ENCODE data around the gene CNTNAP2. TPM values are rescaled to one million over a fixed set of nuclear protein-coding genes. Genes with fewer than 3 reads are reported as not detected.

CNTNAP2 gene
- total and polyA plus RNA-seq, 9 donors: 0.24 to 7.0 (median 1.5) TPM

DNA sequence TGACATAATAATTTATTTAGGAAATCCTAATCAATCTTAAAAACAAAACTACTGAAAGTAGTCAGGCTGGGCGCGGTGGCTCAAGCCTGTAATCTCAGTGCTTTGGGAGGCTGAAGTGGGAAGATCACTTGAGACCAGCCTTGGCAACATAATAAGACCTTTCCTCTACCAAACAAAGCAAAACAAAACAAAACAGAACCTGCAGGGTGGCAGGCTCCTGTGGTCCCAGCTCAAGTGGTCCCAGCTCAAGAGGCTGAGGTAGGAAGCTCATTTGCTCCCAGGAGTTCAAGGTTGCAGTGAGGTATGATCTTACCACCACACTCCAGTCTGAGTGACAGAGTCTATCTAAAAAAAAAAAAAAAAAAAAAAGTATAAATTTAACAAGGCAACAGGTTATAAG lies 748.0 kb downstream of the CNTNAP2 start:
- Histone ChIP-seq H3K4me1 (ENCODE audit: insufficient read depth) (no peaks in the 10 kb centered on the region), H3K27me3 (no peaks in the 10 kb centered on the region), H3K9me3 (no peaks in the 10 kb centered on the region), H3K27ac (no peak overlapping the region), H3K4me3 (no peak overlapping the region), H3K36me3 (no peaks in the 10 kb centered on the region)
- intact Hi-C loops (cut with DNase I): no loop called here
- TF ChIP-seq, protein P1, sequence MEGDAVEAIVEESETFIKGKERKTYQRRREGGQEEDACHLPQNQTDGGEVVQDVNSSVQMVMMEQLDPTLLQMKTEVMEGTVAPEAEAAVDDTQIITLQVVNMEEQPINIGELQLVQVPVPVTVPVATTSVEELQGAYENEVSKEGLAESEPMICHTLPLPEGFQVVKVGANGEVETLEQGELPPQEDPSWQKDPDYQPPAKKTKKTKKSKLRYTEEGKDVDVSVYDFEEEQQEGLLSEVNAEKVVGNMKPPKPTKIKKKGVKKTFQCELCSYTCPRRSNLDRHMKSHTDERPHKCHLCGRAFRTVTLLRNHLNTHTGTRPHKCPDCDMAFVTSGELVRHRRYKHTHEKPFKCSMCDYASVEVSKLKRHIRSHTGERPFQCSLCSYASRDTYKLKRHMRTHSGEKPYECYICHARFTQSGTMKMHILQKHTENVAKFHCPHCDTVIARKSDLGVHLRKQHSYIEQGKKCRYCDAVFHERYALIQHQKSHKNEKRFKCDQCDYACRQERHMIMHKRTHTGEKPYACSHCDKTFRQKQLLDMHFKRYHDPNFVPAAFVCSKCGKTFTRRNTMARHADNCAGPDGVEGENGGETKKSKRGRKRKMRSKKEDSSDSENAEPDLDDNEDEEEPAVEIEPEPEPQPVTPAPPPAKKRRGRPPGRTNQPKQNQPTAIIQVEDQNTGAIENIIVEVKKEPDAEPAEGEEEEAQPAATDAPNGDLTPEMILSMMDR (IDR thresholded peaks at IDR 0.05): no peak
- TF ChIP-seq POLR2A (IDR thresholded peaks at IDR 0.05) (no peak), EP300 (IDR thresholded peaks at IDR 0.05) (no peak)
- no peak for DNase-seq
- WGBS, 3 donors: 90 to 98% (median 94%) methylated on average over 2 of the region's 2 CpGs

DNA sequence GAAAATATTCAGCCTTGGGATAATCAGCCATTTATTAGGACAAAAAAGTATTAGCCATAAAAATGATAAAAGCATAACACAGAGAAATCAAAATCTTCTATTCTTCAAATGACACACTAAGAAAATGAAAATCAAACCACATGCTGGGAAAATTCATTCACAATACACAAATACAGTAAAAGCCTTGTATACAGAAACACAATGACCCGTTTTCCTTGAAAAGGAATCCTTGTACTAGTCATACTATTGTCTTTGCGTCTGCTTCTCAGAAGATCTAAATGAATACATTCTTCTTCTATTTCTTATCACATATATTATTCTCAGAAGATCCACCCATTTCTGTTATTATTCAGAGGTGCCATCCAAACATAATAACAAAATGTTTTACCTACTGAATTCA lies 749.1 kb downstream of the CNTNAP2 start:
- TF ChIP-seq, protein P1 (IDR thresholded peaks at IDR 0.05): no peak
- no peak for TF ChIP-seq EP300 (IDR thresholded peaks at IDR 0.05)
- no peak for TF ChIP-seq POLR2A (IDR thresholded peaks at IDR 0.05)
- no peaks in the 10 kb centered on the region for H3K36me3 ChIP-seq
- no peak overlapping the region for H3K4me3 ChIP-seq
- intact Hi-C loops (cut with DNase I): no loop called here
- DNase-seq: no peak
- H3K4me1 ChIP-seq (ENCODE audit: insufficient read depth): no peaks in the 10 kb centered on the region
- no peak overlapping the region for H3K27ac ChIP-seq
- 65 to 86% (median 81%) methylated on average over 2 of the region's 2 CpGs for WGBS, 3 donors
- H3K27me3 ChIP-seq: no peaks in the 10 kb centered on the region
- no peaks in the 10 kb centered on the region for H3K9me3 ChIP-seq

DNA sequence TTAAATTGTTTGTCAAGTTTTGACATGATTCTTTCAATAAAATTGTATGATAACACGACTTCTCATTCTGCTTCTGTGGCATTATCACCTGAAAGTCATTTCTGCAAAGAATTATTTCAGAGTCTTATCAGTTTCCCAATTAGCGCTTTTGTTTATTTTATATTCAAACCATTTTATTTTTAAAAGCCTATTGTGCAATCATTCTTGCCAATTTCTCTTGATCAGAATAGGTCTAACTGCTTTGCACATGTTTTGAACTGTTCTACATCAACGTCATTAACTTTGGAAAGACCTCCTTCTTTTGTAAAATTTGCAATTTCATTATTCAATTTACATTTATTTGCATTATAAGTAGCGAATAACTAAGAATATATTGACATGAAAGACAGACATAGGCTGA lies 758.1 kb downstream of the CNTNAP2 start:
- no peak for DNase-seq

DNA sequence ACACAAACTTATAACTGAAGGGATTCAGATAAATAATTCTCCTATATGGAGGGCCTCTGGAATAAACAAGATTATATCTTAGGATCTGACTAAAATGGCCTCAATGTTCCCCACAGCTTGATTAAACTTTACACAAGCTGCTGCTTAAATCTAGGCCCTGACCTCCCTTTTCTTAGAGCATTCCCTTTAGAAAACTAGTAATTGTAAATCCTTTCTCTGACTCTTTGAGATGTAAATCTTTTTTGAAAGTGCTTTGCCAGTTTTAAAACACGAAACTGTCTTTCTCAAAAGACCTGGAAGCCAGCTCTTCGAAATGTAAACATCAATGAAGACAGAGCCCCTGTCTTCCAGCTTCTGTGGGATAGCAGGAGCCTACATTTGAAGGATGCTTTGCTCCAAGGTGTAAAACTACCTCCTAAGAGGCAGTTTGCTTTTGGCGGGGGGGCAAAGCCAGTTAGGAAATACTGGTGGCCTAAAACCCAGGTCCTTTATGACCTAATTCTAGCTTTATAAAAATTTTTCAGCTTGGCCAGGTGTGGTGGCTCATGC lies 758.7 kb downstream of the CNTNAP2 start:
- Histone ChIP-seq H3K4me3 (no peak overlapping the region), H3K4me1 (ENCODE audit: insufficient read depth) (no peaks in the 10 kb centered on the region), H3K36me3 (no peaks in the 10 kb centered on the region), H3K9me3 (no peaks in the 10 kb centered on the region), H3K27ac (no peak overlapping the region), H3K27me3 (no peaks in the 10 kb centered on the region)
- TF ChIP-seq POLR2A (IDR thresholded peaks at IDR 0.05) (no peak), EP300 (IDR thresholded peaks at IDR 0.05) (no peak)
- TF ChIP-seq, protein P1 (IDR thresholded peaks at IDR 0.05): no peak
- intact Hi-C loops (cut with DNase I): no loop called here
- DNase-seq: no peak
- WGBS, 3 donors: 78 to 89% (median 79%) methylated on average over 3 of the region's 3 CpGs

More for the DNA sequence above, 758.1 kb downstream of the CNTNAP2 start:
- no peaks in the 10 kb centered on the region for H3K4me1 ChIP-seq (ENCODE audit: insufficient read depth)
- no peaks in the 10 kb centered on the region for H3K36me3 ChIP-seq
- H3K4me3 ChIP-seq: no peak overlapping the region
- no peak overlapping the region for H3K27ac ChIP-seq
- TF ChIP-seq POLR2A (IDR thresholded peaks at IDR 0.05) (no peak), EP300 (IDR thresholded peaks at IDR 0.05) (no peak)
- TF ChIP-seq, protein P1 (IDR thresholded peaks at IDR 0.05): no peak
- 89 to 93% (median 89%) methylated on average over 4 of the region's 4 CpGs for WGBS, 3 donors
- H3K9me3 ChIP-seq: no peaks in the 10 kb centered on the region
- intact Hi-C loops (cut with DNase I): no loop called here
- no peaks in the 10 kb centered on the region for H3K27me3 ChIP-seq
